Measurements from ENCODE around the gene ANAPC4.

DNA sequence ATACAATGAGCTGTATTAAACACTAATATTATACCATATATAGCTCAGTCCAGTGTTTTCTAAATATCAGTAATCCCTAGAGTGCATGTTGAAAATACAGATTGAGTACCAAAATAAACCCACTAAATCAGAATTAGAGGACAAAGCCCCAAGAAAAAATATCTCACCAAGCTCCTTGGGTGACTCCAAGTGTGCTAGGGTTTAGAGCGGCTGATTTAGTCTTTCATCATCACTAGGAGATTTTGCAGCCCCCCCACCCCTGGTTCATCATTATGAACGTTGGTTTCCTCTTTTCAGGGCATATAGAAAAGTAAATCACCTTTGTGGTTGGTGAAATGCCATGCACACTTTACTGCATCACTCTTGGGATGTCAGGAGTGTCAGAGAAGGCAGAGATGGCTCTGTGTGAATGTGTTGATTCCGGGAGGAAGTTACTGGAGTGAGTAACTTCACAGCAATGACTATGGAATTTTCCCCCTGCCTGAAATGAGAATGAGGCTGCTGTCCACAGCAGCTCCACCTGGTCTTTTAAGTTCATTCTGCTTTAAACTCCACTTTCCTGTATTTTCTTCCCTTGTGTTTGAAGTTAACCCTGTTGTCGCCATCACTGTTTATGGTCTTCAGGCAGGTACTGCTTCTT, 25.2 kb upstream of the ANAPC4 start:
- TF ChIP-seq, protein P1, sequence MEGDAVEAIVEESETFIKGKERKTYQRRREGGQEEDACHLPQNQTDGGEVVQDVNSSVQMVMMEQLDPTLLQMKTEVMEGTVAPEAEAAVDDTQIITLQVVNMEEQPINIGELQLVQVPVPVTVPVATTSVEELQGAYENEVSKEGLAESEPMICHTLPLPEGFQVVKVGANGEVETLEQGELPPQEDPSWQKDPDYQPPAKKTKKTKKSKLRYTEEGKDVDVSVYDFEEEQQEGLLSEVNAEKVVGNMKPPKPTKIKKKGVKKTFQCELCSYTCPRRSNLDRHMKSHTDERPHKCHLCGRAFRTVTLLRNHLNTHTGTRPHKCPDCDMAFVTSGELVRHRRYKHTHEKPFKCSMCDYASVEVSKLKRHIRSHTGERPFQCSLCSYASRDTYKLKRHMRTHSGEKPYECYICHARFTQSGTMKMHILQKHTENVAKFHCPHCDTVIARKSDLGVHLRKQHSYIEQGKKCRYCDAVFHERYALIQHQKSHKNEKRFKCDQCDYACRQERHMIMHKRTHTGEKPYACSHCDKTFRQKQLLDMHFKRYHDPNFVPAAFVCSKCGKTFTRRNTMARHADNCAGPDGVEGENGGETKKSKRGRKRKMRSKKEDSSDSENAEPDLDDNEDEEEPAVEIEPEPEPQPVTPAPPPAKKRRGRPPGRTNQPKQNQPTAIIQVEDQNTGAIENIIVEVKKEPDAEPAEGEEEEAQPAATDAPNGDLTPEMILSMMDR (IDR thresholded peaks at IDR 0.05), result no peak
- no peak for TF ChIP-seq POLR2A (IDR thresholded peaks at IDR 0.05)

Data from heart left ventricle (tissue), 13 donors.